CD4-positive, alpha-beta T cell (primary cell): ENCODE results near the gene CDK11B. TPM values are rescaled to one million over a fixed set of nuclear protein-coding genes. Genes with fewer than 3 reads are reported as not detected.

ENCODE experiments used
- ATAC-seq: fragments of 200-7000 bp; cut with Tn5 transposase; one replicate; pipeline ENCODE4 v1.10.0; 2022; ENCODE audit warnings: mild to moderate bottlenecking; ENCODE audit not compliant: poor library complexity
- CTCF ChIA-PET: fragments of 350-600 bp; sonication (Branson Sonifier 250); formaldehyde crosslinking; loops from one replicate; lab custom pipeline; 2021; ENCODE audit warnings: antibody characterized with exemption, inconsistent platforms; lab: Charles Lee
- POLR2A ChIA-PET: fragments of 350-600 bp; sonication (Branson Sonifier 250); formaldehyde crosslinking; loops from one replicate; lab custom pipeline; 2021; ENCODE audit warnings: antibody characterized with exemption, inconsistent platforms; lab: Charles Lee
- DNase-seq, 14 experiments: peaks; one replicate each; pipeline ENCODE4 v3.0.0-alpha.2; 2013 to 2020; ENCODE audit warnings: mixed read lengths in 2 of 14
- H3K27ac ChIP-seq, 2 donors: one replicate each; pipeline versions ENCODE4 v1.5.1 to v1.7.0; 2013; ENCODE audit warnings: low read length in 2 of 2, low read depth in 1 of 2, mild to moderate bottlenecking in 1 of 2
- H3K27me3 ChIP-seq, 2 experiments: 1 replicate in 1 of 2; 2 replicates in 1 of 2; pipeline versions ENCODE4 v1.6.1 to v1.7.0; 2013; ENCODE audit warnings: low read length in 2 of 2, control low read depth in 1 of 2, mild to moderate bottlenecking in 1 of 2, moderate library complexity in 1 of 2; ENCODE audit not compliant: insufficient read depth in 2 of 2, control insufficient read depth in 1 of 2
- H3K36me3 ChIP-seq: one replicate; pipeline ENCODE4 v1.6.1; 2013; ENCODE audit warnings: low read length, control low read depth; ENCODE audit not compliant: insufficient read depth
- H3K4me1 ChIP-seq: one replicate; pipeline ENCODE4 v1.6.1; 2013; ENCODE audit warnings: low read length, control low read depth; ENCODE audit not compliant: insufficient read depth
- H3K4me3 ChIP-seq: one replicate; pipeline ENCODE4 v1.5.1; 2013; ENCODE audit warnings: mild to moderate bottlenecking, low read length, moderate library complexity
- H3K9me3 ChIP-seq, 2 experiments: 1 replicate in 1 of 2; 2 replicates in 1 of 2; pipeline versions ENCODE4 v1.6.1 to v1.7.0; 2013; ENCODE audit warnings: low read length in 2 of 2, mild to moderate bottlenecking in 2 of 2, control low read depth in 1 of 2, moderate library complexity in 1 of 2; ENCODE audit not compliant: control insufficient read depth in 1 of 2, insufficient read depth in 1 of 2
- H3K27ac Mint-ChIP-seq: one replicate; pipeline ENCODE4 v1.8.0; 2020; ENCODE audit warnings: mixed read lengths
- H3K27me3 Mint-ChIP-seq: one replicate; pipeline ENCODE4 v1.8.0; 2021; ENCODE audit warnings: mixed read lengths
- H3K36me3 Mint-ChIP-seq: one replicate; pipeline ENCODE4 v1.8.0; 2021; ENCODE audit warnings: low read depth, mixed read lengths
- H3K4me1 Mint-ChIP-seq: one replicate; pipeline ENCODE4 v1.8.0; 2021; ENCODE audit warnings: low read depth, mixed read lengths
- H3K4me3 Mint-ChIP-seq: one replicate; pipeline ENCODE4 v1.8.0; 2020; ENCODE audit warnings: mild to moderate bottlenecking, mixed read lengths
- H3K9me3 Mint-ChIP-seq: one replicate; pipeline ENCODE4 v1.8.0; 2020; ENCODE audit warnings: mixed read lengths
- intact Hi-C, 2 experiments: fragments of 100-400 bp; cut with DNase I in 1 of 2; cut with micrococcal nuclease in 1 of 2; formaldehyde crosslinking; loops; one replicate each; pipeline versions ENCODE4 v1.15.1 to v1.9.0; 2023 to 2025; cut with DNase I, micrococcal nuclease
- total RNA-seq, 174 experiments: library from RNA in 2 of 174; stranded (reverse) in 2 of 174; gene quantifications; one replicate each; pipeline ENCODE4 v1.2.3 and lab custom pipeline; 2021 to 2026
- TF ChIP-seq, protein P1 (sequence below): fragments of 200-600 bp; IDR thresholded peaks from one replicate; pipeline ENCODE4 v1.8.0; 2022; ENCODE audit warnings: antibody characterized with exemption, mild to moderate bottlenecking

CDK11B gene
- total RNA-seq, 2 experiments from 2014 or later: 49.8 to 52.0 TPM

- peaks cover 23% of the 10 kb centered on the region for H3K4me1 Mint-ChIP-seq
- Histone ChIP-seq H3K9me3 (no peaks in the 10 kb centered on the region), H3K36me3 (no peaks in the 10 kb centered on the region), H3K4me1 (peaks cover 32% of the 10 kb centered on the region), H3K27ac (no peak overlapping the region), H3K27me3 (no peaks in the 10 kb centered on the region), H3K4me3 (no peak overlapping the region)
- peak in 1 of 14 experiments; percentile 30 for DNase-seq
- POLR2A ChIA-PET: interaction anchor here (0.7 kb wide), 1 partner anchor 12 kb away, joined by 3 read pairs; no protein-coding TSS in a partner anchor
- no peaks in the 10 kb centered on the region for H3K9me3 Mint-ChIP-seq
- no peak for ATAC-seq
- CTCF ChIA-PET: no interaction called here
- peak overlapping the region; percentile 79 for H3K27ac Mint-ChIP-seq
- H3K36me3 Mint-ChIP-seq: peaks cover 21% of the 10 kb centered on the region
- no peaks in the 10 kb centered on the region for H3K27me3 Mint-ChIP-seq
- intact Hi-C loops: loop anchor here in 1 of 2 experiments (5.0 kb wide), 2 partner anchors 105 to 290 kb away; partner anchors contain the start of gene ATAD3A
- TF ChIP-seq, protein P1, sequence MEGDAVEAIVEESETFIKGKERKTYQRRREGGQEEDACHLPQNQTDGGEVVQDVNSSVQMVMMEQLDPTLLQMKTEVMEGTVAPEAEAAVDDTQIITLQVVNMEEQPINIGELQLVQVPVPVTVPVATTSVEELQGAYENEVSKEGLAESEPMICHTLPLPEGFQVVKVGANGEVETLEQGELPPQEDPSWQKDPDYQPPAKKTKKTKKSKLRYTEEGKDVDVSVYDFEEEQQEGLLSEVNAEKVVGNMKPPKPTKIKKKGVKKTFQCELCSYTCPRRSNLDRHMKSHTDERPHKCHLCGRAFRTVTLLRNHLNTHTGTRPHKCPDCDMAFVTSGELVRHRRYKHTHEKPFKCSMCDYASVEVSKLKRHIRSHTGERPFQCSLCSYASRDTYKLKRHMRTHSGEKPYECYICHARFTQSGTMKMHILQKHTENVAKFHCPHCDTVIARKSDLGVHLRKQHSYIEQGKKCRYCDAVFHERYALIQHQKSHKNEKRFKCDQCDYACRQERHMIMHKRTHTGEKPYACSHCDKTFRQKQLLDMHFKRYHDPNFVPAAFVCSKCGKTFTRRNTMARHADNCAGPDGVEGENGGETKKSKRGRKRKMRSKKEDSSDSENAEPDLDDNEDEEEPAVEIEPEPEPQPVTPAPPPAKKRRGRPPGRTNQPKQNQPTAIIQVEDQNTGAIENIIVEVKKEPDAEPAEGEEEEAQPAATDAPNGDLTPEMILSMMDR: no peak
- peak overlapping the region; percentile 92 for H3K4me3 Mint-ChIP-seq
These were observed 41.3 kb downstream of the CDK11B start for GRCh38 chr1:1617516-1617915.

DNA sequence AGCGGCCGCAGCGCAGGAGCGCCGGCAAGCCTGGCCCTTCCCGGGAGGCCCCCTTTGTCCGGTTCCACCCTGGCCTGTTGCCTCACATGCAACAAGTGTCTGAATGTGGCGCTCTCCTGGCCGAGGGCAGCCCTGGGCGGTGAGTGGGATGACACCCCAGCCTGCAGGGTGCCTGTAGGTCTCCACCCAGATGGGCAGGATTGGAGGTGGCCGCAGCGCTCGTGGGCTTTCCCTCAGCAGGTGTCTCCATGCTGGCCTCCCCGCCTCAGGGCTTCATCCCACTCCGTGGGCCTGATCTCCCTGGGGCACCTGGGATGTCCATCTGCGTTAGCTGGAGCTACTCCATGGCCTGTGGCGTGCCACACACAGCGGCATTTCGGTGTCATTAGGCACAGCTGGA is 42.0 kb downstream of the CDK11B start:
- Histone ChIP-seq H3K9me3 (no peaks in the 10 kb centered on the region), H3K27ac (no peak overlapping the region), H3K36me3 (no peaks in the 10 kb centered on the region), H3K27me3 (no peaks in the 10 kb centered on the region), H3K4me1 (peaks cover 32% of the 10 kb centered on the region), H3K4me3 (peak overlapping the region; percentile 45)
- Mint-ChIP-seq H3K4me3 (peak overlapping the region; percentile 92), H3K36me3 (peaks cover 21% of the 10 kb centered on the region), H3K4me1 (peaks cover 28% of the 10 kb centered on the region), H3K27me3 (no peaks in the 10 kb centered on the region), H3K9me3 (no peaks in the 10 kb centered on the region), H3K27ac (peak overlapping the region; percentile 79)
- POLR2A ChIA-PET: interaction anchor here (4.3 kb wide), 1 partner anchor 13 kb away, joined by 137 read pairs; the partner anchor contains the start of gene MMP23B
- ATAC-seq (no peak), DNase-seq (peak in 1 of 14 experiments; percentile 44)
- intact Hi-C loops: loop anchor here in 1 of 2 experiments (5.0 kb wide), 2 partner anchors 105 to 290 kb away; partner anchors contain the start of gene ATAD3A
- CTCF ChIA-PET: no interaction called here
- TF ChIP-seq, protein P1: no peak

GRCh38 chr1:1616045-1616790 is 42.6 kb downstream of the CDK11B start:
- no peaks in the 10 kb centered on the region for H3K9me3 ChIP-seq
- peak overlapping the region; percentile 79 for H3K27ac Mint-ChIP-seq
- intact Hi-C loops: loop anchor here in 1 of 2 experiments (5.0 kb wide), 2 partner anchors 104 to 291 kb away; partner anchors contain the start of gene ATAD3A
- H3K4me1 Mint-ChIP-seq: peaks cover 28% of the 10 kb centered on the region
- H3K27ac ChIP-seq: peak overlapping the region in 1 of 2 donors; percentile 99
- POLR2A ChIA-PET: interaction anchor here (0.6 to 4.3 kb wide), 18 partner anchors 9 to 293 kb away, joined by 3 to 137 read pairs (median 8); partner anchors contain the start of genes ATAD3A, AURKAIP1, CCNL2 and CDK11A
- CTCF ChIA-PET: no interaction called here
- no peaks in the 10 kb centered on the region for H3K27me3 Mint-ChIP-seq
- peak in 8 of 14 experiments; percentile 32 to 76 (median 52) for DNase-seq
- no peaks in the 10 kb centered on the region for H3K36me3 ChIP-seq
- peak; percentile 7 for ATAC-seq
- peak overlapping the region; percentile 87 for H3K4me3 ChIP-seq
- H3K27me3 ChIP-seq: no peaks in the 10 kb centered on the region
- peak overlapping the region; percentile 92 for H3K4me3 Mint-ChIP-seq
- H3K36me3 Mint-ChIP-seq: peaks cover 21% of the 10 kb centered on the region
- peaks cover 32% of the 10 kb centered on the region for H3K4me1 ChIP-seq
- TF ChIP-seq, protein P1: no peak
- H3K9me3 Mint-ChIP-seq: no peaks in the 10 kb centered on the region
